T-helper 1 cell treated with Interleukin-12 subunit alpha and Interleukin-12 subunit beta and Interleukin-4 antibody, amounts not matched to agents 30 μg/mL and 1 μg/mL, for 36 hours (primary cell): ENCODE measurements around the gene RPL41.
A peak's percentile ranks its signal among the peaks of the same experiment; 100 is the strongest.

Experiments
- H3K27ac Mint-ChIP-seq: one replicate; pipeline ENCODE4 v1.8.0; 2021; ENCODE audit warnings: mild to moderate bottlenecking, mixed read lengths
- H3K27me3 Mint-ChIP-seq: one replicate; pipeline ENCODE4 v1.8.0; 2021; ENCODE audit warnings: low read depth, mixed read lengths
- H3K36me3 Mint-ChIP-seq: one replicate; pipeline ENCODE4 v1.8.0; 2021; ENCODE audit warnings: low read depth, mixed read lengths
- H3K4me1 Mint-ChIP-seq: one replicate; pipeline ENCODE4 v1.8.0; 2021; ENCODE audit warnings: low read depth, mixed read lengths
- H3K4me3 Mint-ChIP-seq: one replicate; pipeline ENCODE4 v1.8.0; 2021; ENCODE audit warnings: mild to moderate bottlenecking, moderate library complexity, mixed read lengths
- H3K9me3 Mint-ChIP-seq: one replicate; pipeline ENCODE4 v1.8.0; 2021; ENCODE audit warnings: mixed read lengths

The RPL41 gene

GRCh38 chr12:56086608-56087007, 29.8 kb upstream of the RPL41 start:
- Mint-ChIP-seq H3K27ac (no peak overlapping the region), H3K4me3 (no peak overlapping the region), H3K36me3 (no peaks in the 10 kb centered on the region), H3K9me3 (no peaks in the 10 kb centered on the region), H3K4me1 (peaks cover 3% of the 10 kb centered on the region), H3K27me3 (peaks cover 15% of the 10 kb centered on the region)

GRCh38 chr12:56087220-56087619, 29.2 kb upstream of the RPL41 start:
- no peaks in the 10 kb centered on the region for H3K36me3 Mint-ChIP-seq
- peaks cover 15% of the 10 kb centered on the region for H3K27me3 Mint-ChIP-seq
- no peaks in the 10 kb centered on the region for H3K9me3 Mint-ChIP-seq
- H3K4me3 Mint-ChIP-seq: no peak overlapping the region
- peaks cover 3% of the 10 kb centered on the region for H3K4me1 Mint-ChIP-seq
- H3K27ac Mint-ChIP-seq: no peak overlapping the region

- Mint-ChIP-seq H3K9me3 (no peaks in the 10 kb centered on the region), H3K4me3 (no peak overlapping the region), H3K27ac (no peak overlapping the region), H3K36me3 (peaks cover 3% of the 10 kb centered on the region), H3K27me3 (peaks cover 30% of the 10 kb centered on the region), H3K4me1 (peaks cover 17% of the 10 kb centered on the region)
These were observed 18.7 kb upstream of the RPL41 start for GRCh38 chr12:56097738-56098137.

GRCh38 chr12:56098592-56098991, 17.8 kb upstream of the RPL41 start:
- peaks cover 22% of the 10 kb centered on the region for H3K27me3 Mint-ChIP-seq
- no peak overlapping the region for H3K27ac Mint-ChIP-seq
- peaks cover 3% of the 10 kb centered on the region for H3K36me3 Mint-ChIP-seq
- H3K4me3 Mint-ChIP-seq: no peak overlapping the region
- H3K4me1 Mint-ChIP-seq: peaks cover 26% of the 10 kb centered on the region
- H3K9me3 Mint-ChIP-seq: no peaks in the 10 kb centered on the region

- H3K36me3 Mint-ChIP-seq: peaks cover 9% of the 10 kb centered on the region
- peaks cover 19% of the 10 kb centered on the region for H3K27me3 Mint-ChIP-seq
- peaks cover 32% of the 10 kb centered on the region for H3K4me1 Mint-ChIP-seq
- H3K27ac Mint-ChIP-seq: no peak overlapping the region
- H3K4me3 Mint-ChIP-seq: no peak overlapping the region
- H3K9me3 Mint-ChIP-seq: no peaks in the 10 kb centered on the region
These were observed 16.6 kb upstream of the RPL41 start for GRCh38 chr12:56099787-56100186.

- Mint-ChIP-seq H3K9me3 (no peaks in the 10 kb centered on the region), H3K36me3 (peaks cover 15% of the 10 kb centered on the region), H3K27me3 (peaks cover 6% of the 10 kb centered on the region), H3K4me1 (peaks cover 37% of the 10 kb centered on the region), H3K27ac (no peak overlapping the region), H3K4me3 (no peak overlapping the region)
These were observed 15.4 kb upstream of the RPL41 start for GRCh38 chr12:56101045-56101444.

- H3K36me3 Mint-ChIP-seq: peaks cover 27% of the 10 kb centered on the region
- peak overlapping the region; percentile 99 for H3K4me3 Mint-ChIP-seq
- H3K27me3 Mint-ChIP-seq: no peaks in the 10 kb centered on the region
- peak overlapping the region; percentile 98 for H3K27ac Mint-ChIP-seq
- peaks cover 49% of the 10 kb centered on the region for H3K4me1 Mint-ChIP-seq
- no peaks in the 10 kb centered on the region for H3K9me3 Mint-ChIP-seq
These were observed 13.8 kb upstream of the RPL41 start for GRCh38 chr12:56102683-56103065.

- Mint-ChIP-seq H3K27me3 (no peaks in the 10 kb centered on the region), H3K27ac (peak overlapping the region; percentile 98), H3K4me3 (peak overlapping the region; percentile 99), H3K36me3 (peaks cover 30% of the 10 kb centered on the region), H3K9me3 (no peaks in the 10 kb centered on the region), H3K4me1 (peaks cover 49% of the 10 kb centered on the region)
These were observed 13.2 kb upstream of the RPL41 start for GRCh38 chr12:56103066-56103711.

- Mint-ChIP-seq H3K27me3 (no peaks in the 10 kb centered on the region), H3K36me3 (peaks cover 35% of the 10 kb centered on the region), H3K9me3 (no peaks in the 10 kb centered on the region), H3K4me3 (peak overlapping the region; percentile 99), H3K27ac (peak overlapping the region; percentile 98), H3K4me1 (peaks cover 49% of the 10 kb centered on the region)
These were observed 12.7 kb upstream of the RPL41 start for GRCh38 chr12:56103823-56104108.

- Mint-ChIP-seq H3K36me3 (peaks cover 37% of the 10 kb centered on the region), H3K27me3 (no peaks in the 10 kb centered on the region), H3K9me3 (no peaks in the 10 kb centered on the region)
These were observed 12.2 kb upstream of the RPL41 start, which contains the start of gene PA2G4 for GRCh38 chr12:56104109-56104814. Gene PA2G4, plus strand, starts transcription at chr12:56104559. Its CDS starts 179 bp downstream, at chr12:56104738.

GRCh38 chr12:56104815-56105608, 11.4 kb upstream of the RPL41 start:
- Mint-ChIP-seq H3K27ac (peak overlapping the region; percentile 98), H3K36me3 (peaks cover 41% of the 10 kb centered on the region), H3K4me3 (peak overlapping the region; percentile 99), H3K9me3 (no peaks in the 10 kb centered on the region), H3K4me1 (peaks cover 49% of the 10 kb centered on the region), H3K27me3 (no peaks in the 10 kb centered on the region)

More at GRCh38 chr12:56104109-56104814, 12.2 kb upstream of the RPL41 start, which contains the start of gene PA2G4:
- peak within 1 kb of the TSS; percentile 98 for H3K27ac Mint-ChIP-seq
- peak within 1 kb of the TSS; percentile 99 for H3K4me3 Mint-ChIP-seq
- H3K4me1 Mint-ChIP-seq: peaks cover 49% of the 10 kb centered on the region

- Mint-ChIP-seq H3K4me1 (peaks cover 48% of the 10 kb centered on the region), H3K9me3 (no peaks in the 10 kb centered on the region), H3K27me3 (no peaks in the 10 kb centered on the region), H3K4me3 (peak overlapping the region; percentile 99), H3K36me3 (peaks cover 46% of the 10 kb centered on the region), H3K27ac (peak overlapping the region; percentile 98)
These were observed 10.9 kb upstream of the RPL41 start for GRCh38 chr12:56105609-56105902.

GRCh38 chr12:56107242-56107641, 9.2 kb upstream of the RPL41 start:
- no peak overlapping the region for H3K27ac Mint-ChIP-seq
- H3K9me3 Mint-ChIP-seq: no peaks in the 10 kb centered on the region
- H3K4me1 Mint-ChIP-seq: peaks cover 39% of the 10 kb centered on the region
- no peak overlapping the region for H3K4me3 Mint-ChIP-seq
- no peaks in the 10 kb centered on the region for H3K27me3 Mint-ChIP-seq
- peaks cover 57% of the 10 kb centered on the region for H3K36me3 Mint-ChIP-seq

GRCh38 chr12:56110571-56110970, 5.9 kb upstream of the RPL41 start:
- Mint-ChIP-seq H3K36me3 (peaks cover 67% of the 10 kb centered on the region), H3K27ac (no peak overlapping the region), H3K9me3 (no peaks in the 10 kb centered on the region), H3K27me3 (no peaks in the 10 kb centered on the region), H3K4me3 (no peak overlapping the region), H3K4me1 (peaks cover 23% of the 10 kb centered on the region)

- Mint-ChIP-seq H3K4me1 (peaks cover 25% of the 10 kb centered on the region), H3K36me3 (peaks cover 60% of the 10 kb centered on the region), H3K27me3 (no peaks in the 10 kb centered on the region), H3K4me3 (no peak overlapping the region), H3K9me3 (no peaks in the 10 kb centered on the region), H3K27ac (peak overlapping the region; percentile 28)
These were observed 2.3 kb upstream of the RPL41 start for GRCh38 chr12:56114084-56114483.
